ENCODE data around the gene PPP2R3B. TPM values are rescaled to one million over a fixed set of nuclear protein-coding genes. Genes with fewer than 3 reads are reported as not detected.
"Not testable (repeated sequence)": the region's sequence is repeated elsewhere in the genome, so short reads cannot be mapped to it uniquely, and the experiment has no call there.

Gene PPP2R3B
- total RNA-seq, 1 donor from 2014 or later, result 22.4 TPM

GRCh38 chrX:320126-320783, 66.5 kb downstream of the PPP2R3B start:
- DNase-seq (ENCODE audit: low read depth, low spot score), result no peak

GRCh38 chrX:319579-320125, 67.1 kb downstream of the PPP2R3B start:
- DNase-seq (ENCODE audit: low read depth, low spot score), result no peak

GRCh38 chrX:318739-319578, 67.7 kb downstream of the PPP2R3B start, which contains the start of gene GTPBP6:
Gene GTPBP6 (minus strand): TSS chrX:318796. CDS start chrX:318787, 9 bp downstream.
- peak; percentile 99 for DNase-seq (ENCODE audit: low read depth, low spot score)

- peak; percentile 97 for DNase-seq (ENCODE audit: low read depth, low spot score)
These were observed 68.5 kb downstream of the PPP2R3B start for GRCh38 chrX:318068-318738.

GRCh38 chrX:317424-318067, 69.2 kb downstream of the PPP2R3B start:
- no peak for DNase-seq (ENCODE audit: low read depth, low spot score)

- DNase-seq (ENCODE audit: low read depth, low spot score), result no peak
These were observed 70.1 kb downstream of the PPP2R3B start for GRCh38 chrX:316351-317325.

- no peak for DNase-seq (ENCODE audit: low read depth, low spot score)
These were observed 71.7 kb downstream of the PPP2R3B start for GRCh38 chrX:314781-315595.

GRCh38 chrX:314049-314448, 72.7 kb downstream of the PPP2R3B start:
- DNase-seq (ENCODE audit: low read depth, low spot score), result no peak

GRCh38 chrX:313546-313945, 73.2 kb downstream of the PPP2R3B start:
- DNase-seq (ENCODE audit: low read depth, low spot score), result no peak

GRCh38 chrX:312621-313331, 73.9 kb downstream of the PPP2R3B start:
- no peak for DNase-seq (ENCODE audit: low read depth, low spot score)

GRCh38 chrX:311156-312129, 75.3 kb downstream of the PPP2R3B start:
- no peak for DNase-seq (ENCODE audit: low read depth, low spot score)

- no peak for DNase-seq (ENCODE audit: low read depth, low spot score)
These were observed 76.0 kb downstream of the PPP2R3B start for GRCh38 chrX:310621-311155.

- DNase-seq (ENCODE audit: low read depth, low spot score), result no peak
These were observed 77.7 kb downstream of the PPP2R3B start for GRCh38 chrX:308821-309520.

GRCh38 chrX:307261-308111, 79.2 kb downstream of the PPP2R3B start:
- no peak for DNase-seq (ENCODE audit: low read depth, low spot score)

GRCh38 chrX:306614-307251, 80.0 kb downstream of the PPP2R3B start:
- not testable (repeated sequence) for DNase-seq (ENCODE audit: low read depth, low spot score)
